Ovary (tissue), 9 donors: ENCODE measurements around the gene PAK2. TPM values are rescaled to one million over a fixed set of nuclear protein-coding genes. Genes with fewer than 3 reads are reported as not detected.

Source experiments
- DNase-seq, 5 donors: peaks; one replicate each; pipeline ENCODE4 v3.0.0-alpha.2; 2019 to 2020
- H3K27ac ChIP-seq, 2 donors: fragments of 200-600 bp; one replicate each; pipeline versions ENCODE4 v1.5.1 to v1.8.0; 2019 to 2022
- H3K27me3 ChIP-seq: fragments of 200-600 bp; one replicate; pipeline ENCODE4 v1.8.0; 2022
- H3K36me3 ChIP-seq: fragments of 200-600 bp; sonication (generic); one replicate; pipeline ENCODE4 v1.5.1; 2019
- H3K4me1 ChIP-seq: one replicate; pipeline ENCODE4 v1.8.1; 2013; ENCODE audit warnings: mild to moderate bottlenecking, moderate library complexity; ENCODE audit not compliant: insufficient read depth
- H3K4me3 ChIP-seq: fragments of 200-600 bp; sonication (generic); one replicate; pipeline ENCODE4 v1.5.1; 2017
- H3K9me3 ChIP-seq, 2 donors: fragments of 200-600 bp in 1 of 2; sonication (generic) in 1 of 2; one replicate each; pipeline versions ENCODE4 v1.5.1 to v1.8.1; 2013 to 2019; ENCODE audit warnings: mild to moderate bottlenecking in 1 of 2, moderate library complexity in 1 of 2
- EP300 ChIP-seq: sonication (generic); formaldehyde crosslinking; IDR thresholded peaks from one replicate; pipeline ENCODE4 v1.6.1; 2017; ENCODE audit warnings: antibody characterized with exemption
- POLR2A ChIP-seq: fragments of 450-650 bp; IDR thresholded peaks from one replicate; pipeline ENCODE4 v1.6.1; 2017; ENCODE audit warnings: antibody characterized with exemption, mild to moderate bottlenecking, moderate library complexity
- WGBS, 3 donors: extraction: QIAGEN DNeasy Blood & Tissue Kit in 1 of 3; methylation state at CpG; one replicate each; pipeline versions ENCODE4 v1.1.5 to v1.1.7; 2013 to 2017; 5-methylcytosine and 5-hydroxymethylcytosine counted together
- intact Hi-C, 4 donors: fragments of 100-400 bp; cut with DNase I; formaldehyde crosslinking; loops; one replicate each; pipeline versions ENCODE4 v1.11.0 to v1.15.1; 2022 to 2023
- polyA plus RNA-seq, 2 donors: library from polyadenylated mRNA; stranded (reverse); fragments of 200-250 nt in 1 of 2; fragments of 350-450 nt in 1 of 2; fragmentation: Illumina TruSeq in 1 of 2; extraction: RNeasy Lipid Tissue Mini Kit (QIAGEN cat#74804) in 1 of 2; gene quantifications; one replicate each; pipeline ENCODE4 v1.2.3, GENCODE V29; 2013 to 2014
- total RNA-seq, 7 donors: library from RNA; depleted of rRNA in 2 of 7; stranded (reverse); fragments of >200 nt in 2 of 7; fragmentation: NEBNext Ultra II Directional in 3 of 7; extraction: Animal tissue kit (Norgen Biotek cat#: 25700) in 3 of 7; gene quantifications; one replicate each; pipeline versions ENCODE4 v1.1.0 to v1.2.4, GENCODE V29; 2016 to 2023
- TF ChIP-seq, protein P1 (sequence below), 3 donors: fragments of 450-650 bp in 2 of 3; fragments of 200-600 bp in 1 of 3; IDR thresholded peaks; one replicate each; pipeline versions ENCODE4 v1.5.1 to v1.8.0; 2016 to 2022; ENCODE audit warnings: antibody characterized with exemption in 3 of 3, mild to moderate bottlenecking in 1 of 3
- donor health status: DM: no; HTN: no; CAD: no; lungs with moderate emphysema.
- donor health status: DM: no; HTN: no; CAD: no.
- donor health status: Bipolar disorder and iron deficiency.
- donor health status: DM: yes; HTN: yes; CAD: no.
- donor health status: DM: no; HTN: no; CAD: no.
- donor health status: DM: yes; HTN: yes; CAD: no.

Gene PAK2
- total and polyA plus RNA-seq, 9 donors, result 17.0 to 59.5 (median 44.2) TPM

DNA sequence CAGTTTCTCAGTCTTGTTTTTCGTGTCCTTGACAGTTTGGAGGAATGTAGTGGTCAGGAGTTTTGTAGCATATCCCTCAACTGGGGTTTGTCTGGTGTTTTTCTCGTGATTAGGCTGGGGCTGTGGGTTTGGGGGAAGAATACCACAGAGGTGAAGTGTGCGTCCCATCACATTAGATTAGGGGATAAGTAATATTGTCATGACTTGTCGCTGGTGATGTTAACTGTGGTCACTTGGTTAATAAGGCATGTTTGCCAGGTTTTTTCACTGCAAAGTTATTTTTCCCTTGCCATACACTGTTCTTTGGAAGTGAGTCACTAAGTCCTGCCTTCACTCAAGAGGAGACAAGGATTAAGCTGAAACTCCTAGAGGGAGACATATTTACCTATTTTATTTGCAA is 39.1 kb downstream of the PAK2 start:
- 29 to 53% (median 30%) methylated on average over 4 of the region's 4 CpGs for WGBS, 3 donors
- Histone ChIP-seq H3K9me3 (no peaks in the 10 kb centered on the region), H3K4me1 (peaks cover 13% of the 10 kb centered on the region), H3K36me3 (no peaks in the 10 kb centered on the region), H3K27ac (no peak overlapping the region), H3K4me3 (no peak overlapping the region), H3K27me3 (no peaks in the 10 kb centered on the region)
- intact Hi-C loops, result no loop called here
- no peak for DNase-seq
- TF ChIP-seq, protein P1, sequence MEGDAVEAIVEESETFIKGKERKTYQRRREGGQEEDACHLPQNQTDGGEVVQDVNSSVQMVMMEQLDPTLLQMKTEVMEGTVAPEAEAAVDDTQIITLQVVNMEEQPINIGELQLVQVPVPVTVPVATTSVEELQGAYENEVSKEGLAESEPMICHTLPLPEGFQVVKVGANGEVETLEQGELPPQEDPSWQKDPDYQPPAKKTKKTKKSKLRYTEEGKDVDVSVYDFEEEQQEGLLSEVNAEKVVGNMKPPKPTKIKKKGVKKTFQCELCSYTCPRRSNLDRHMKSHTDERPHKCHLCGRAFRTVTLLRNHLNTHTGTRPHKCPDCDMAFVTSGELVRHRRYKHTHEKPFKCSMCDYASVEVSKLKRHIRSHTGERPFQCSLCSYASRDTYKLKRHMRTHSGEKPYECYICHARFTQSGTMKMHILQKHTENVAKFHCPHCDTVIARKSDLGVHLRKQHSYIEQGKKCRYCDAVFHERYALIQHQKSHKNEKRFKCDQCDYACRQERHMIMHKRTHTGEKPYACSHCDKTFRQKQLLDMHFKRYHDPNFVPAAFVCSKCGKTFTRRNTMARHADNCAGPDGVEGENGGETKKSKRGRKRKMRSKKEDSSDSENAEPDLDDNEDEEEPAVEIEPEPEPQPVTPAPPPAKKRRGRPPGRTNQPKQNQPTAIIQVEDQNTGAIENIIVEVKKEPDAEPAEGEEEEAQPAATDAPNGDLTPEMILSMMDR (IDR thresholded peaks at IDR 0.05), result no peak
- TF ChIP-seq POLR2A, result no peak
- TF ChIP-seq EP300, result no peak

DNA sequence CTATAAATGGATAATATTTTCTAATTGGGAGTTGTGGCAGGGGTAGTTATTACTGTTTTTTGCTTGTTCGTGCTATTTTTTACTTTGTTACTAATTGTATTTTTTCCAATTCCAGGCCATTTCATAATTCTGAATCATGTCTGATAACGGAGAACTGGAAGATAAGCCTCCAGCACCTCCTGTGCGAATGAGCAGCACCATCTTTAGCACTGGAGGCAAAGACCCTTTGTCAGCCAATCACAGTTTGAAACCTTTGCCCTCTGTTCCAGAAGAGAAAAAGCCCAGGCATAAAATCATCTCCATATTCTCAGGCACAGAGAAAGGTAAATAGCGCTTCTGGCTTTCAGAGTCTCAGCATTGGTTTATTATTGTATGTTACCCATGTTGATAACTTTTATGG is 42.9 kb downstream of the PAK2 start:
- no peaks in the 10 kb centered on the region for H3K9me3 ChIP-seq
- intact Hi-C loops, result no loop called here
- no peak for DNase-seq
- 56 to 62% (median 61%) methylated on average over 4 of the region's 4 CpGs for WGBS, 3 donors
- no peaks in the 10 kb centered on the region for H3K36me3 ChIP-seq
- no peak overlapping the region for H3K27ac ChIP-seq
- peaks cover 6% of the 10 kb centered on the region for H3K4me1 ChIP-seq
- H3K27me3 ChIP-seq, result no peaks in the 10 kb centered on the region
- TF ChIP-seq EP300, result no peak
- TF ChIP-seq, protein P1 (IDR thresholded peaks at IDR 0.05), result no peak
- TF ChIP-seq POLR2A, result no peak
- H3K4me3 ChIP-seq, result no peak overlapping the region

DNA sequence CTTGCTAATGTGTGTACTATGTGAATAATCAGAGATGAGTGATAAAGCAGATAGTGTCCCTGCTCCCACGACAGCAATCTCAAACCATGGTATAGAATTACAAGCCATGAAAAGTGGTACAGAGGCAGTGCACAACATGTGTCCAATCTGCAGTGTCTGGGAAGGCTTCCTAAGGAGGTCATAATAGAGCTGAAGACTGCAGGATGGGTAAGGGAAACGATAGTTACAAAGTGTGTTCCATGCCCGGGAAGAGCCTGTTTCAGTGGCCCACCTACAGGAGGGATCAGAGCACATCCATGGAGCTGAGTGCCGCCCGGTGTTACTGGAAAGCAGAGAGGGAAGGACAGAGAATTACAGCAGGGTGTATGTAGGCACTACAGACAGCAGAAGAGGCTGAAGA is 48.9 kb downstream of the PAK2 start:
- Histone ChIP-seq H3K4me1 (no peaks in the 10 kb centered on the region), H3K27ac (no peak overlapping the region), H3K9me3 (no peaks in the 10 kb centered on the region), H3K27me3 (no peaks in the 10 kb centered on the region), H3K4me3 (no peak overlapping the region), H3K36me3 (no peaks in the 10 kb centered on the region)
- intact Hi-C loops, result no loop called here
- no peak for TF ChIP-seq EP300
- TF ChIP-seq, protein P1 (IDR thresholded peaks at IDR 0.05), result no peak
- 72 to 80% (median 74%) methylated on average over 5 of the region's 5 CpGs for WGBS, 3 donors
- no peak for DNase-seq

DNA sequence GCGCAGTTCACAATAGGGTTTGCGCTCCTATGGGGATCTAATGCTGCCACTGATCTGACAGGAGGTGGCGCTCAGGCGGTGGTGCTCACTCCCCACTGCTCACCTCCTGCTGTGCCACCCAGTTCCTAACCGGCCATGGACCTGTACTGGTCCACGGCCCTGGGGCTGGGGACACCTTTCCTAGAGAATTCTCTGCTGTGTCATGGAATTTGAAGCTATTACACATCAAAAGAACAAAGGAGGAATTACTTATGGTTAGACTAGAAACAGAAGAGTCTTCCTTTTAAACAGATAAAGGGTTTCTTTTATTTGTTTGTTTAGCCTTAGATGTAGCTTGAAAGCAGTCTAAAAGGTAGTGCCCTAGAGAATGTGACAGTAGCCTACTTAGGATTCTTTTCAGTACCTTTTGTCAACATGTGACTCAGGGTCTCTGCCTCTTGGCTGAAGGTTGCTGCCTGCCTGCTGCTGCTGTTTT is 50.3 kb downstream of the PAK2 start:
- no peak overlapping the region for H3K27ac ChIP-seq
- no peak overlapping the region for H3K4me3 ChIP-seq
- intact Hi-C loops, result no loop called here
- H3K4me1 ChIP-seq, result no peaks in the 10 kb centered on the region
- H3K27me3 ChIP-seq, result no peaks in the 10 kb centered on the region
- H3K9me3 ChIP-seq, result no peaks in the 10 kb centered on the region
- DNase-seq, result no peak
- H3K36me3 ChIP-seq, result no peaks in the 10 kb centered on the region
- no peak for TF ChIP-seq EP300
- no peak for TF ChIP-seq POLR2A
- TF ChIP-seq, protein P1 (IDR thresholded peaks at IDR 0.05), result no peak
- WGBS, 3 donors, result 96 to 98% (median 97%) methylated on average over 6 of the region's 6 CpGs

DNA sequence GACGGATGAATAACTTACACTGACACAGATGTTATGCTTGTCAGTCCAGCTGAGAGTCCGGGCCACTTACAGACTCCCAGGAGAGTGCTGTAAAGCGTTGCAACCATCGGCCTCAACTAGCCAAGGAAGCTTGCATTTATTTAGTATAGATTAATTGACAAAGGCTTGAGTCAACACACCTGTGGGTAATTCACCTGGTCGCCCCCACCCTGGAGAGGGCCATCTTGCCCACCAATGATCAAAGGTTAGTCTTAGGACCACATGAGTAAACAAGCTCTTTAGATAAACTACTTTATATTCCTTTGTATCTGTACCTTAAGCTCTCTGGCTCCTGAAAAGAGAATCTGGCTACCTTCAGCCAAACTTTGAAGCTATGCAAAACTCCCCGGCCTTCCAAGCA is 51.0 kb downstream of the PAK2 start:
- no peaks in the 10 kb centered on the region for H3K27me3 ChIP-seq
- no peaks in the 10 kb centered on the region for H3K36me3 ChIP-seq
- intact Hi-C loops, result no loop called here
- H3K27ac ChIP-seq, result no peak overlapping the region
- 92 to 99% (median 98%) methylated on average over 6 of the region's 6 CpGs for WGBS, 3 donors
- DNase-seq, result no peak
- H3K4me3 ChIP-seq, result no peak overlapping the region
- no peak for TF ChIP-seq EP300
- no peak for TF ChIP-seq POLR2A
- H3K4me1 ChIP-seq, result no peaks in the 10 kb centered on the region
- no peaks in the 10 kb centered on the region for H3K9me3 ChIP-seq
